NCI-H446 treated with DMSO at 0.1 percent for 48 hours (cell line): Measurements from ENCODE around the gene MORN1.

Experiments used
- DNase-seq: peaks from one replicate; lab custom pipeline; 2025; lab: John Stamatoyannopoulos, UW

Gene MORN1

GRCh38 chr1:2404890-2405511 lies 13.6 kb upstream of the MORN1 start:
- DNase-seq: no peak

- DNase-seq: no peak
Observed at GRCh38 chr1:2404142-2404889, 13.0 kb upstream of the MORN1 start.

GRCh38 chr1:2403273-2403672 lies 11.9 kb upstream of the MORN1 start:
- no peak for DNase-seq

GRCh38 chr1:2402420-2402819 lies 11.1 kb upstream of the MORN1 start:
- no peak for DNase-seq

GRCh38 chr1:2400950-2401649 lies 9.7 kb upstream of the MORN1 start:
- DNase-seq: no peak

- DNase-seq: no peak
Observed at GRCh38 chr1:2400576-2400909, 9.2 kb upstream of the MORN1 start.

GRCh38 chr1:2399890-2400575 lies 8.7 kb upstream of the MORN1 start:
- no peak for DNase-seq

- DNase-seq: no peak
Observed at GRCh38 chr1:2398871-2399270, 7.5 kb upstream of the MORN1 start.

GRCh38 chr1:2397007-2397679 lies 5.8 kb upstream of the MORN1 start:
- DNase-seq: no peak

- DNase-seq: no peak
Observed at GRCh38 chr1:2396476-2396875, 5.1 kb upstream of the MORN1 start.

GRCh38 chr1:2396059-2396458 lies 4.7 kb upstream of the MORN1 start:
- no peak for DNase-seq

GRCh38 chr1:2395245-2395644 lies 3.9 kb upstream of the MORN1 start:
- DNase-seq: no peak

GRCh38 chr1:2394761-2395160 lies 3.4 kb upstream of the MORN1 start:
- no peak for DNase-seq

GRCh38 chr1:2394220-2394619 lies 2.9 kb upstream of the MORN1 start:
- DNase-seq: no peak

GRCh38 chr1:2393471-2393877 lies 2.1 kb upstream of the MORN1 start:
- DNase-seq: no peak

GRCh38 chr1:2392686-2393085 lies 1.3 kb upstream of the MORN1 start:
- DNase-seq: no peak

GRCh38 chr1:2391931-2392509 lies 666 bp upstream of the MORN1 start:
- DNase-seq: no peak

GRCh38 chr1:2389644-2390043 lies 1.7 kb downstream of the MORN1 start:
- no peak for DNase-seq

- no peak for DNase-seq
Observed at GRCh38 chr1:2388004-2388913, 3.1 kb downstream of the MORN1 start.
